GM18519 (cell line): ENCODE data around the gene TTYH2.
"Not testable (repeated sequence)": the region's sequence is repeated elsewhere in the genome, so short reads cannot be mapped to it uniquely, and the experiment has no call there.

ENCODE experiments used
- ATAC-seq: cut with Tn5 transposase; IDR thresholded peaks from one replicate; pipeline ENCODE4 v1.9.1; 2021; ENCODE audit warnings: mild to moderate bottlenecking, moderate library complexity; ENCODE audit not compliant: unreplicated experiment, low FRiP score

The TTYH2 gene

GRCh38 chr17:74212913-74213791 lies at the start of gene TTYH2:
Gene TTYH2 (plus strand): TSS chr17:74213571. CDS start chr17:74213588, 17 bp downstream.
- peak; percentile 46 for ATAC-seq

- no peak for ATAC-seq
Observed at GRCh38 chr17:74163836-74164235, 49.5 kb upstream of the TTYH2 start.

- ATAC-seq: no peak
Observed at GRCh38 chr17:74164446-74165045, 48.8 kb upstream of the TTYH2 start.

- ATAC-seq: no peak
Observed at GRCh38 chr17:74165797-74166365, 47.5 kb upstream of the TTYH2 start.

- no peak for ATAC-seq
Observed at GRCh38 chr17:74170924-74171323, 42.4 kb upstream of the TTYH2 start.

- ATAC-seq: no peak
Observed at GRCh38 chr17:74172700-74173099, 40.7 kb upstream of the TTYH2 start.

- no peak for ATAC-seq
Observed at GRCh38 chr17:74176546-74177001, 36.8 kb upstream of the TTYH2 start.

- no peak for ATAC-seq
Observed at GRCh38 chr17:74177018-74177450, 36.3 kb upstream of the TTYH2 start.

GRCh38 chr17:74179576-74179975 lies 33.8 kb upstream of the TTYH2 start:
- no peak for ATAC-seq

GRCh38 chr17:74180336-74180735 lies 33.0 kb upstream of the TTYH2 start:
- no peak for ATAC-seq

- no peak for ATAC-seq
Observed at GRCh38 chr17:74181341-74181740, 32.0 kb upstream of the TTYH2 start.

- ATAC-seq: no peak
Observed at GRCh38 chr17:74182041-74182723, 31.2 kb upstream of the TTYH2 start.

GRCh38 chr17:74183411-74183810 lies 30.0 kb upstream of the TTYH2 start:
- no peak for ATAC-seq

GRCh38 chr17:74185571-74186185 lies 27.7 kb upstream of the TTYH2 start:
- no peak for ATAC-seq

GRCh38 chr17:74186498-74186897 lies 26.9 kb upstream of the TTYH2 start:
- no peak for ATAC-seq

GRCh38 chr17:74187761-74188160 lies 25.6 kb upstream of the TTYH2 start:
- no peak for ATAC-seq

- ATAC-seq: not testable (repeated sequence)
Observed at GRCh38 chr17:74188687-74189086, 24.7 kb upstream of the TTYH2 start.

- no peak for ATAC-seq
Observed at GRCh38 chr17:74190154-74190553, 23.2 kb upstream of the TTYH2 start.

- ATAC-seq: no peak
Observed at GRCh38 chr17:74190807-74191406, 22.5 kb upstream of the TTYH2 start.
